NK-92 (cell line): ENCODE data around the gene SERPIND1.

Experiments used
- DNase-seq: peaks from one replicate; lab custom pipeline; 2025; ENCODE audit not compliant: unreplicated experiment; lab: John Stamatoyannopoulos, UW

The SERPIND1 gene

DNA sequence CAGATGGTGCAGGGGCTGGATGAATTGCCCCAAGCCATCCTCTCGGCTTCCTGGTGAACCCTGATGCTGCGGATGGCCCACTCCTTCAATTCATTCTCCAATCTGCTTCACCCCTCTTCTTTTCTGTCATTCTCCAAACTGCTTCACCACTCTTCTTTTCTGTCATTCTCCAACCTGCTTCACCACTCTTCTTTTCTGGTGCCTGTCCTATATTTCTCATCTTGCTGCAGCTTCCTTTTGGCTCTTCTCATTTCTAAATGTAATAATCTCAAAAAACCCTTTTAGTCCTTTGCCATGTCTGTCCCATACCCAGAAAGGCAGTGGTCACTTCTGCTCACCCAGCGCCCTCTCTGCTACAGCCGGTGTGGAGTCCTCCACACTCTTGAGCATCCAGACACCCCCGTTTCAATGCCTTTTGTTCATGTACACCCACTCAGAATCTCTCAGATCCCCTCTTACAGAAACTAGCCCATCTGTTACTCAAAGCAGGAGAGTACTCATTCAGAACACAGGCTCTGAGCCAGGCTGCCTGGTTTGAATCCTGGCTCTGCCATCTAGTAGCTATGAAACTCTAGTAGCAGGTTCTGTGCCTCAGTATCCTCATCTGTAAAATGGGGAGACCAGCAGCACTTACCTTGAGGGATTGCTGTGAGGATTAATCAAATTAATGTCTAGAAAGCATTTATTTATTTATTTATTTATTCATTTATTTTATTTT is 14.9 kb downstream of the SERPIND1 start:
- no peak for DNase-seq

DNA sequence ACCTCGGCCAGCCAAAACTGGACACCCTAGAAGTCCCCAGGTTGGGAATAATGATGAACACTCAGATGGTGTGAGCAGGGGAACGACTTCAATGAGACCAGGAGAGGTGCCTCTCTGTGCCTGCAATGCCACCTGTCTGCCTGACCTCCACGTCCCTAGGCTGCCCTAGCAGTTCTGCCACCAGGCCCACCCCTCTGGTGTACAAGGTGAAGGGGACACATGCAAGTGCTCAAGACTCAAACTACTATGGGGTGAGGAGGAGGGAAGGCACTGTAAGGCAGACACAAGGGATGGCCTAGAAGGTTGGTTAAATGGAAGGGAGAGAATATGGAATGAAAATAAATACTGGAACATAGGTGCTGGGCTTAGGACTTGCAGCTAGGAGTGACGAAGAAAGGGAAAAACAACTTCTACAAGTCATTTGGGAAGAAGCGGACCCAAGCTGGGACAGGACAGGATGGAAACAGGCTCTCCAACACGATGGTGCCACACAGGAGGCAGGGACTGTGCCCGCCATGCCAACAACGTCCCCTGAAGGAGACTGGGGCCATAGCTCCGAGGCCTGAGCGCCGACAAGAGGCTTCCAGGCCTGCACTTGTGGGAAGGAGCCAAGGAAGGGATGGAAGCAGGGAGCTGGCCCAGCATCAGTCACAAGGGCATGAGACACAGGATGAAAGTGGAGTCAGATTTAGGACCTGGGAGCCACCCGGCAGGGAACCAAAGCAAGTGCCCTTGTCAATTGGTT is 18.5 kb downstream of the SERPIND1 start:
- DNase-seq: no peak

DNA sequence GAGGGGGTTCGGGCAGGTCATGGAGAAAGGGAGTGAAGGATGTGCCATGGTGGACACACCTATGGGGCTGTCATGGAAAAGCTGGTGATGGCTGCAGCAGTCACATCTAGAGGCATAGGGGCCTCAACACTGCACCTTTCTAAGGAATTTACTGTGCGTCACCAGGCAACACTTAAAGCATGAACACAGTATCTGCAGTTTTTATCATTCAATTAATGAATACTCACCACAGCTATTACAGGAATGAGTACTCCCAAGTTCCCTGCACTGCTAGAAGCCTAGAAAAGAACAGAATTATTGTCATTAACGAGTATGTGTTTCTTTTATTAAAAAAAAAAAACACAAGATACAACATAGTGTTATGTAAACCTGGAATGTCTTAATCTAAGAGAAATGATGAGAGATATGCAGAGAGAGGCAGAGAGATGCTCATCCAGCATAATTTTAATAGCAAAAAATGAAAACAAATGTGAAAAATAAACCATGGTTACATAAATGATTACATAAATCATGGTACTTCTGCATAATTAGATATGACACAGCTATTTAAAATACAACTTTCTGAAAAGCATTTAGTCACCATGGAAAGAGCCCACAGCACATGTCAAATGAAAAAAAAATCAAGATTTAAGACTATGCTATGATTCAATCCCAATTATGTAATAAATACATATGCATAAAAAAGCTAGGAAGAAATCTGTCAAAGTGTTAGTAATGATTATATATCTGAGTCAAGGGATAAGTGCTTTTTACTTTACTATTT is 19.2 kb downstream of the SERPIND1 start:
- no peak for DNase-seq

DNA sequence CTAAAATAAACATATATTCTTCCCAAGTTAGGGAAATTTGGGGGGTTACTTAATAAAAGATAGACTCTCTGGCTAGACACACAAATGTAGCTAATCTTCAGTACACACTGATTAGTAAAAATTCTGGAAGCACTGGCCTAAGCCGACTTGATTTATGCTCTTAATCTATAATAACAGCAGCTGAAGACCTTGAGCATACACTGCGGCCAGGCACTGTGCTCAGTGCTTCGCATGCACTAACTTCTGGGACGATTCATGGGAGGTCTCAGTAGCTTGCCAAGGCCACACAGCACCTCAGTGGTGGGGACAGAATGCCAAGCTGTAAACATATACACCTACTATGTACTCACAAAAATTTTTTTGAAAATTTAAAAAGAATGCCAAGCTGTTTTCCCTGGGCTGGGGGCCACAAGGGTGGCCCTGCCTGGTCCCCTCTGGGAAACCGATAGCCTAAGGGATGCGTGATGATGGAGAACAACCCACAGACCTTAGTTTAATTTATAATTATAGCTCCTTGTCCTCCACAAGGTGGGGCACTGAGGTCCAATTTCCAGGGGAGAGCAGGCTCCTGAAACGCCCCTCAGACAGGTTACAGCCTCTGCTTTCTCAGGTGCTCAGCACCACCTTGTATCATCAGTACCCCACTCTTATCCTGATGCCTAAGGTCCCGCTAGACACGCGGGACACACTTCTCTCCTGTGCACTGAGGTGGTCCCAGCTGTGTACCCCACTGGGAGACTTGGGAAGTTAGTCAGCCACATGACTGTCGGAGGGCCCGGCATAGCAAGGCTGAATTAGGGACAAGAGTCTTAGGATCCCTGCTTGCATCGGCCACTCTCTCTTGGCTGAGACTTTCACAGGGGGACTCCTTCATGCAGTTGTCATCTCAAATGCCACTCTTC is 20.1 kb downstream of the SERPIND1 start:
- DNase-seq: no peak

DNA sequence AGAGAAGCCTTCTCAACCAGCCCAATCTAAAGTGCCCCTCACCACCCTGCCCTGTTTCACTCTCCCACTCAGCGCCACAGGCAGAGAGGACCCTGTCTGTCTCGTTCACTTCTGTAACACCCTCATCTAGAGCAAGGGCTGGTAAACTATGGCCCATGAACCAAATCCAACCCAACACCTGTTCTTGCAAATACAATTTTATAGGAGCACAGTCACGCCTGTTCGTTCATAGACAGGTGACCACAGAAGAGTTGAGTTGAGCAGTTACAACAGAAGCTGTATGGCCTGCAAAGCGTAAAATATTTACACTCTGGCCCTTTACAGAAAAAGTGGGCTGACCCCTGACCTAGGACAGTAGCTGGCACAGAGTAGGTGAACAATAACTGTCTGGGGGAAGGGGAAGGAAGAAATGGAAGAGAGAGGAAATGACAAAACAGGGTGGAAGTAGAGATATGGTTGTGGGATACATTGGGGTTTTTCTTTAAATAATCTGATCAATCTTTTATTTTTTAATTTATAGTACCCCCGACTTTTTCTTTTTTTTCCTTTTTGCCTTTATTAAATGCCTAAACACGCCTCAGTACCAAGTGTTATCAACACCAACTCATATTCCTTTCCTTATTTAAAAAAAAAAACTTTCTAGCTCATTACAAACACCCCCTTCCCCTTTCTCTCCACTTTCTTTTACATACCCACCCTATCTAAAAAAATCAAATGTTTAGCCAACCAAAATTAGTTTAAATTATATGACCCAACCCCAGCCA is 20.9 kb downstream of the SERPIND1 start:
- DNase-seq: no peak

DNA sequence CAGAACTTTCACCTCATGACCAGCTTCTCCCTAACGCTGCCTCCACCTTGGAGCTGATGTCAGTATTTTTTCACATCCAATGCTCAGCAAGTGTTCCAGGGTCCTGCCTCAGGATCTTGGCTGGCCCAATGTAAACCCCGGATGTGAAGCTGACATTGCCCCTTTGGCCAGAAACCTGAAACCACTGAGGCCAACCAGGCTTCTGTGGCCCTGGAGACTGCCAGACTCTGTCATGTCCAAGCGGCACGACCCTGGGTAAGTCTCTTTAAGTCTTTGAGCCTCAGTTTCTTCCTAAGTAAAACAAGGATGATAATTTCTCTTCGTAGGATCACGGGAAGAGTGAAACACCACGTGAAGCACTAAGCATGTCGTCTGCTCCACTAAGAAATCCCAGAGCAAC is 22.8 kb downstream of the SERPIND1 start:
- DNase-seq: no peak

DNA sequence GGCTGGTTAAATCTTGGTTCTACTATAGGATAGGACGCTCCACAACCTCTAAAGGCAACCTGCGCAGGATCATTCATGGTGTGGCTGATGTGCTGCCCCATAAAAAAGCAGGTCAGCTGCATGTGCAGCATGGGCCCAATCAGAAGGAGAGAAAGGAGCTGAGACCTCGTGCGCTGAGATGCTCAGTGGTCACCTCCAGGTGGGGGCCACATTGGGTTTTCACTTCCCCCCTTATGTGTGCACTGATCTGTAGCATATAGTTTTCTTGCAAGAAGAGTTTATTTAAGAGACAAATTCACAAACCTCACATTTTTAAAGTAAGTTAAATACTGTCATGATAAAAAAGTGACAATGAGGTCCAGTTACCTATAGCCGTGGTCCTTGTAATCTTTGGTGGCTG is 24.3 kb downstream of the SERPIND1 start:
- DNase-seq: no peak

DNA sequence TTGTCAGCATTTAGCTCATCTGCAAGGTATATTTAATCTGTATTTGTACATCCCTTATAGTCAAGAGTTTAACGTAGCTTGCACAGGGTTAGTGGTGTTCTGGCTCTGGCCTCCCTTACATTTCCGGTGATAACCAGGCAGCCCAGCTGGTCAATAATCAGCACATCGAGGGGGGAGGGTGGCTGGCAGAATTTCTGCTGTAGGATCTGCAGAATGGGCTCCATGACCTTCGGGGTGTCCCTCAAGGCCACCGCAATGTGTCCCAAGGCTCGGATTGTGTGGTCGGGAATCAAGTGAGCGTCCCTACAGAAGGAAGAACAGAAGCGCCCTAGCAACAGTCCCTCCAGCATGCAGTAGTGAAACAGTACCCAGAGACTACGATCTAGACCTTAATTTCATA is 25.1 kb downstream of the SERPIND1 start:
- DNase-seq: no peak

DNA sequence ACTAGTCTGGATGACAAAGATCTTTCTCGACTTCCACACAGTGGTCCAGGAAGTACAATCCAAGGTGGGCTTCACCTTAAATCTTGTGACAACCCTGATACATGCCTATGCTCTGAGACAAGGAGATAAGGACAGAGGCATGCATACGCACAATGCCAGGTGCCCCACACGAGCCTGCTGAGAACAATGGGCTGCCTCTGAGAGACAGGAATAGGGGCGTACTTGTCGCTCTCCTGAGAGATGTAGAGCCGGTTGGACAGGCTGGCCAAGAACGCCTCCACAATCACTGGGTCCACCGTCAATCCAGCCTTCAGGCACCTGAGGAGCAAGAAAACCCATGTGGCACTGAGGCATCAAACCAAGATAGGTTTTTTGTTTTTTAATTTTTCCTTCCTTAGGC is 25.5 kb downstream of the SERPIND1 start:
- no peak for DNase-seq

DNA sequence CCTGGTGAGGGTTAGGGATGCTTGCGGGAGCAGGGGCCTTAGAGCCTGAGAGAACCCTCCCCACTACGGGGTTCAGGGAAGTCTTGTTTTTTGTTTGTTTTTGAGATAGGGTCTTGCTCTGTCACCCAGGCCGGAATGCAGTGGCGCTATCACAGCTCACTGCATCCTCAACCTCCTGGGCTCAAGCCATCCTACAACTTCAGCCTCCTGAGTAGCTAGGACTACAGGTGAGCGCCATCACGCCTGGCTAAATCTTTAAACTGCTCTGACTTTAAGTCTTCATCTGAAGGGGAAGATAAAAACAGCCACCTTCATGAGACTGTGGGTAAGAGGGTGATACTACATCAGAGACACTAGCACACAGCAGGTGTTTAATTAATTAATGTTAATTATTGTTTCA is 28.5 kb downstream of the SERPIND1 start:
- no peak for DNase-seq

DNA sequence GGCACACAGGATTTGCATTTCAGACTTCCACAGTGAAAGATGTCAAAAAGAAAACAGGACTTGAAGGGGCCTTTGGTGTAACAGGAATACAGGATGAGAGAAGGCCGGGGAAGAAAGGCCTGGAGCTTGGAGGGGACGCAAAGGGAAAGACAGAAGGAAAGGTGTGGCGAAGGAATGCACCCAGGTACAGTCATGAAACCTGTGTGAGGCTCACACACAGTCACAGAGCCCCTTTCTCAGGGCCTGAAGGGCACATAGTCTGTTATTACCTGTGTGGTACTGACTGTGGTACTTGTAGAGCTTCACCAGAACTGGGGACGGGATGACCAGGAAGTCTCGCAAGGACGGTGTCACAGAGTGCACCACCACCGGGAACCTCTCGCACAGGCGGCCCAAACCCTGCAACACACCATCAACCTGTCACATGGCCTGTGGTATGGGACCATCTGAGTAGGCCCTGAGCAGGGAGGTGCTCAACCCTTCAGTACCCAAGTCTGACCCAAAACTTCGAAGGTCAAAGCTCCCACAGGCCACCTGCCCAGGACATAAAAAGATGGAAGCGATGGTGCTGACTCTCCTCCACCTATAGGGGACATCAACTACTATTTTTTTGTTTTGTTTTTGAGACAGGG is 29.1 kb downstream of the SERPIND1 start:
- DNase-seq: no peak

DNA sequence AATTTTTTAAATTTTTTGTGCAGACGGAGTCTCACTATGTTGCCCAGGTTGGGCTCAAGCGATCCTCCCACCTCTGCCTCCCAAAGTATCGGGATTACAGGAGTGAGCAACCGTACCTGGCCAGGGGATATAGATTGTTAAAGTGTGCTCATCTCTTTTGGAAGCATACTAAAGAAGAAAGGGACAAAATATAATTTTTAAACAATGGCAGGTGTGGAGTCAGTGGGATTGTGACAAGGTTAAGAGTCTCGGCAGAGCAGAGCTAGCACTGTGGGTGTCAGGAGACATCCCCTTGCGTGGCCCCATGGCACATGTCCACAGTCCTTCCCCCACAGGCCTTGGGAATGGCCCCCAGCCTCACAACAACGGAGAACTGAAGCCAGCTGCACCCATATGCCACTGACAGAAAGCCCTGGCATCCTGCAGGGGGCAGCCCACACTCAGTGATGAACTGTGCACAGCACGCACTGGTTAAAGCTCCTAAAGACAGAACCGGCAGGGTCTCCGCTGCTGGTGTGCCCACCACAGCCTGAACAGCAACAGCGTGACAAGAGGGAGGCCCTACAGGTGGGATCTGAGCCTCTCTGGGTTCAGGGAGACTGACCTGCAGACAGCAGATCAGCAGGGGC is 29.9 kb downstream of the SERPIND1 start:
- DNase-seq: no peak

DNA sequence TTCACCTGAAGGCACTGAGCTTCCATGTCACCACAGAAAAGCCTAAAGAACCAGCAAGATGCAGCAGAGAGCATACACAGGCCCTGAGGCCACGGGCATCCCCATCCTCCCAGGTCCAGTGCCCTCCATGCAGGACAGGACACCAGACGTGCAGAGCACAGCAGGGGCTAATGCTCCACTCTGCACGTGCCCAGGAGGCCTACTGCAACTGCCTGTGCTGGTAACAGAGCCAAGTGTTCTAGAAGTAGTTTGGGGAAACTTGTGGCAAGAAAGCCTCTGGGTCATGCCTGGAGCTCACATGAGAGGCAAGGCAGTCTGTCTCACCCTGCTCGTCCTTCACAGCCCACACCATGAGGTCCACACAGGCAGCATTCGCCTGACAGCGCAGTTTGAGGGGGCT is 30.7 kb downstream of the SERPIND1 start:
- DNase-seq: no peak

DNA sequence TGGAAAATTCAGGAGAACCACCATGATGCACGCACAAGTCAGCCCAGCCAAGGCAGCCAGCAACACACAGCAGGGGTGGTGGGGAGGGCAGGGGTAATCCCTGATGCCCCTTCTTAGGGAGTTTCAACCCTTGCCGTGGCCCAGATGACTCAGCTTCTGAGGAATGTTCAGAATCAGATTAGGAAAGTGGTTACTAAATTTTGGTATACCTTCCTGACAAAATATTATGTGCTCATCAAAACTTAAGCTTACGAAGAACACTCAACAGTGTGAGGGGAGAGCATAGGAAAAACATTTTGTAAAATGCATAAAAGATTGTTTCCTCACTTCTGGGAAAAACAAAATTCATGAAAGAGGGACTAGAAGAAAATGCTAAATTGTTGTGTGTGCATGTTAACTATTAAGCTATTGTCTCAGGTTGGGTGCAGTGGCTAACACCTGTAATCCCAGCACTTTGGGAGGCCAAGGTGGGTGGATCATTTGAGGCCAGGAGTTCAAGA is 32.1 kb downstream of the SERPIND1 start:
- DNase-seq: no peak

DNA sequence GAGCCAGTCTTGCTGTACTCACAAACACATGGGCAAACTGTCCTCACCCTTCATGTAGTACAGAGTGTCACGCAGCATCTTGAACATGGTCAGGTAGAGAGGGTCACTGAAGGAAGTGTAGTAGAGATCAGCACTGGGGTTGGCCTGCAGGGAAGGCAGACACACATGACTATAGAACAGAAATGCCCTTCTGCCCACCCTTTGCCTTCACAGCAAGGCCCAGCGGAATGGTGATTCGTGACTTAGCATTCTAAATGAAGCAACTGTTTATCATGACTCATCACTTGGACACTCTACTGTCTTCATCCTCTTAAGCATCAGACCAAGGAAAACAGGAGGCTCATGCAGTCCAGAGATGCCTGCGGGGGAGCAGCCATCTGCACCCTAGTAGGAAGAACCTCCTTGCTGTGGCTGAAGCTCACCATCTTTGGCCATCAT is 33.4 kb downstream of the SERPIND1 start:
- no peak for DNase-seq

DNA sequence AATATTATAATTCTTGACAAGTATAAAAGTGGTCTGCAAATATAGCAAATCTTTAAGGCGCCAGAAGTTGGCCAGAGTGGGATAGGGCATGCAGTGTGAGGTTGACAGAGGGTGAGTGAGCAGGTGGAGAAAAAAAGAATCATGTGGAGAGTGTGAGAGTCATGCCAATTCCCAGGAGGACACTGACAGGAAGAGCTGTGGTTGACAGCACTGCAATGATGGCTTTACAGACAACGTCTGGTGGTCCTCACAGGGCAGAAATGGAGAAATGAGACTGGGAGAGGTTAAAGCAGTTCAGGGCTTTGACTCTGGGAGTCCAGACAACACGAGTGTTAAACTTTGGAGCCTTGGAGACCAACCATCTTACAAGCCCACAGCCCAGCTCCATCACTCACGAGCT is 34.9 kb downstream of the SERPIND1 start:
- no peak for DNase-seq

DNA sequence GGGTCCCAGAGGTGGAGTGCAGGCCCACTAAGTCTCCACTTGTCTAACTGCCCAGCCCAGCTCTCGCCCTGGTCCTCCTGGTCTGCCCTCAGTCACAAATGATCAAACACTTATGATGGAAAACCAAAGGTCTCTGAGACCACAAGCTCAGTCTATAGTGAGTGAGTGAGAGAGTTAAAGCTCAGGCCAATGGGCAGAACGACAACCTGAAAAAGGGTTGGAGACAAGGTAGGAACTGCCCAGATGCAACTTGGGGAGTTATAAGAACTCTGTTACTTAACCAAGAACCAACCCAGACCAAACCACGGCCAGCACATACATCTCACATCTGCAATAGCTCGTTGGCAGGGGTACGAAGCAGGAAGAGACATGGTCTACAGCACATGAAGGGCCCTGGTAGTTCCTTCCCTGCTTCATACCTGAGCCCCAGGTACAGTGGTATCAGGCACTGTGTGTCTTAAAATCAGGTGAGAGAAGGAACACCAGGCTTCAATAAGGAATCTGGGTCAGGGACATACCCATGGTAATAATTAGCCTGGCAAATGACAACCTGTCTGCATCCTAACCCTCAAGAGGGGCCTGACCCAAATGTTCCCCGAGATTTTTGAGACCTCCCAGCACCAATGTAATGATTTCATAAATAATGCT is 35.7 kb downstream of the SERPIND1 start:
- no peak for DNase-seq

DNA sequence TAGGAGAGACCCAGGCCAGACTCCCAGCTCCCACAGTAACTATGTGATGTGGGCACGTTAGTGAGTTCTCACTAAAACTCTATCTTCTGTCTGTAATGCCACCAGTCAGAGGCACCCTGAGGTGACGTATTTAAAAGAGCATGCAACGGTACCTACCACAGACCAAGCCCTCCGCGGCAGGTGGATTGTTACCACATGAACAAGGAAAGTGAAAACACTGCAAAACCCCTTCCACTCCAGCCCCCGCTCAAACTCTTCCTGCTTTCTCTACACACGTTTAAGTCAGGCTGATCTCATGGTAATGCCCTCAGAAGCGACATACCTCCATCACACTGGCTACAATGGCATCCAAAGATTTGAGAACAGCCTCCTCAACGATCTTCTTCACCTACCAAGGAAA is 36.7 kb downstream of the SERPIND1 start:
- no peak for DNase-seq

DNA sequence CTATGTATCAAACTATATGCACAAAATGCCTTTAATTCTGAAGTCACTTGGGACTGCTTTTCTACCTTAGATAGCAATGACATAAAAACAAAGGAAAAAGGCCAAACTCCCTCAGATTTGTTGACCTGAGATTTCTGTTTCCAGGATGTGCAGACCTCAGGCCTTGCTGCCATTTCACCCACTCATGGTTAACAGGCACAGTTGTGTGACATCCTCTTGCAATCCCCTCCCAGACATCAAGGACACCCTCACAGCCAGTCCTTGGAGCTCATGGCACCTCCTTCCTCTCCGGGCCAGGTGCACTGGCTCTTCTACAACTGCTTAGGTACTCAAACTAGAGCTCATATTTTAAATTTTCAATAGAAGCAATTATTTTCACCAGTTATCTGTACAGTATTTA is 37.3 kb downstream of the SERPIND1 start:
- DNase-seq: no peak
